ENCODE data around the gene DSCAM. TPM values are rescaled to one million over a fixed set of nuclear protein-coding genes. Genes with fewer than 3 reads are reported as not detected.

Gene DSCAM
- total RNA-seq, 1 experiment from 2014 or later, result not detected

DNA sequence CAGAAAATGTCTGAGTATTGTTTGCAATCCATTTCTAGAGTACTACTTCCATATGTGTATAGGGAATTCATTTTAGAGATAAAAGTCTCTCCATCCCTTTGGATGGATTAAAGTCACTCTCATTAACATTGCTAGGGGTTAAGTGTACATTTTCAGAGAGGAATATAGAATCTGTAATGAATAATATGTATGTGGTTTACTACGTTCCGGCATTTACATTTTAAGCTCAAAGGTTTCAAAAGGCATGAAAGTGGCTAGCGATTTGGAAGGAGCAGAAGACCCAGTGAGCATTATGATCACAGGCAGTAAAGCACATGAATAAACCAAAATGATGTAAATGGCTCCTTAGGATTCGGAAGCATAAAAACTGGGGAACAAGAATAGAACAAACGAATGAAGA is 123.0 kb downstream of the DSCAM start:
- no peak overlapping the region for H2AFZ ChIP-seq (ENCODE audit: low read depth, low read length, poor library complexity, severe bottlenecking)
- no peak for DNase-seq (ENCODE audit: low read depth, low spot score)

More for the DNA sequence above, 123.0 kb downstream of the DSCAM start:
- Histone ChIP-seq H3K79me2 (ENCODE audit: insufficient read depth, low read length) (no peaks in the 10 kb centered on the region), H3K4me3 (replicated peaks in 1 of 2; ENCODE audit: low read depth in 1 of 2, low read length in 2 of 2) (no peak overlapping the region), H3K9me2 (ENCODE audit: insufficient read depth) (no peaks in the 10 kb centered on the region), H3K4me1 (ENCODE audit: control insufficient read depth in 1 of 2, insufficient read depth in 2 of 2, low read length in 2 of 2) (no peaks in the 10 kb centered on the region), H3K27me3 (ENCODE audit: insufficient read depth, low read length) (no peaks in the 10 kb centered on the region), H3K27ac (ENCODE audit: low read depth, low read length) (no peak overlapping the region), H4K20me1 (ENCODE audit: insufficient read depth) (no peaks in the 10 kb centered on the region), H3K36me3 (ENCODE audit: control insufficient read depth in 1 of 2, insufficient read depth in 2 of 2, low read length in 2 of 2) (no peaks in the 10 kb centered on the region), H3K9ac (ENCODE audit: low read length) (no peak overlapping the region), H3K9me3 (ENCODE audit: control insufficient read depth in 1 of 2, insufficient read depth in 1 of 2, low read depth in 1 of 2, low read length in 2 of 2) (peaks cover 12 to 23% of the 10 kb centered on the region in 2 experiments; a peak in 2 of 4 replicates), H3K4me2 (ENCODE audit: low read length) (no peak overlapping the region)
- no peak for TF ChIP-seq YY1 (IDR thresholded peaks at IDR 0.05; ENCODE audit: extremely low read depth, insufficient replicate concordance, low read depth, low read length)
- no peak for TF ChIP-seq EGR1 (IDR thresholded peaks at IDR 0.05; ENCODE audit: low read depth)
- no peak for TF ChIP-seq ZNF274 (IDR thresholded peaks at IDR 0.05; ENCODE audit: low read depth, low read length)
- no peak for TF ChIP-seq POLR2A (IDR thresholded peaks at IDR 0.05; ENCODE audit: borderline replicate concordance, extremely low read depth, insufficient read depth, insufficient read length)
- TF ChIP-seq, protein P1, sequence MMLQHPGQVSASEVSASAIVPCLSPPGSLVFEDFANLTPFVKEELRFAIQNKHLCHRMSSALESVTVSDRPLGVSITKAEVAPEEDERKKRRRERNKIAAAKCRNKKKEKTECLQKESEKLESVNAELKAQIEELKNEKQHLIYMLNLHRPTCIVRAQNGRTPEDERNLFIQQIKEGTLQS (IDR thresholded peaks at IDR 0.05), result no peak
- TF ChIP-seq POLR2AphosphoS5 (IDR thresholded peaks at IDR 0.05; ENCODE audit: low read depth, low read length), result no peak
- no peak for TF ChIP-seq EZH2phosphoT487 (IDR thresholded peaks at IDR 0.05; ENCODE audit: borderline replicate concordance)
- TF ChIP-seq TCF7L2 (IDR thresholded peaks at IDR 0.05; ENCODE audit: borderline replicate concordance, extremely low read depth, insufficient read depth, insufficient read length), result no peak
- TF ChIP-seq EZH2 (IDR thresholded peaks at IDR 0.05), result no peak
- no peak for TF ChIP-seq SIN3A (IDR thresholded peaks at IDR 0.05; ENCODE audit: low read depth)
- no peak for TF ChIP-seq SP1 (IDR thresholded peaks at IDR 0.05; ENCODE audit: low read depth)
- TF ChIP-seq, protein P2, sequence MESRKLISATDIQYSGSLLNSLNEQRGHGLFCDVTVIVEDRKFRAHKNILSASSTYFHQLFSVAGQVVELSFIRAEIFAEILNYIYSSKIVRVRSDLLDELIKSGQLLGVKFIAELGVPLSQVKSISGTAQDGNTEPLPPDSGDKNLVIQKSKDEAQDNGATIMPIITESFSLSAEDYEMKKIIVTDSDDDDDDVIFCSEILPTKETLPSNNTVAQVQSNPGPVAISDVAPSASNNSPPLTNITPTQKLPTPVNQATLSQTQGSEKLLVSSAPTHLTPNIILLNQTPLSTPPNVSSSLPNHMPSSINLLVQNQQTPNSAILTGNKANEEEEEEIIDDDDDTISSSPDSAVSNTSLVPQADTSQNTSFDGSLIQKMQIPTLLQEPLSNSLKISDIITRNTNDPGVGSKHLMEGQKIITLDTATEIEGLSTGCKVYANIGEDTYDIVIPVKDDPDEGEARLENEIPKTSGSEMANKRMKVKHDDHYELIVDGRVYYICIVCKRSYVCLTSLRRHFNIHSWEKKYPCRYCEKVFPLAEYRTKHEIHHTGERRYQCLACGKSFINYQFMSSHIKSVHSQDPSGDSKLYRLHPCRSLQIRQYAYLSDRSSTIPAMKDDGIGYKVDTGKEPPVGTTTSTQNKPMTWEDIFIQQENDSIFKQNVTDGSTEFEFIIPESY (IDR thresholded peaks at IDR 0.05; ENCODE audit: extremely low read depth, insufficient replicate concordance, low read length), result no peak
- no peak for ATAC-seq
- ChIA-PET POLR2A (no interaction called here), RAD21 (ENCODE audit: low non-redundant PET in 1 of 2, low total read pairs in 2 of 2, uncharacterized antibody in 2 of 2, unreplicated experiment in 2 of 2) (no interaction called here), CTCF (no interaction called here)
- BruUV-seq (replicated peaks), result no TSS peak
- intact Hi-C loops (cut with micrococcal nuclease), result no loop called here

Data from HCT116 (cell line).